SU-DHL-6 (cell line): ENCODE measurements around the gene SLC19A1.

Source experiments
- EZH2phosphoT487 ChIP-seq: fragments of 200-600 bp; sonication (generic), shearing (Covaris generic); conservative IDR thresholded peaks from 2 replicates; pipeline ENCODE4 v1.6.1; 2018; ENCODE audit warnings: mild to moderate bottlenecking, antibody characterized with exemption, low read length, moderate library complexity, mixed read lengths
- TF ChIP-seq, protein P1 (sequence below): fragments of 200-600 bp; sonication (generic); IDR thresholded peaks from one replicate; pipeline ENCODE4 v1.5.1; 2017; ENCODE audit warnings: antibody characterized with exemption, mild to moderate bottlenecking, low read length, moderate library complexity; ENCODE audit not compliant: insufficient read depth, poor library complexity, severe bottlenecking

DNA sequence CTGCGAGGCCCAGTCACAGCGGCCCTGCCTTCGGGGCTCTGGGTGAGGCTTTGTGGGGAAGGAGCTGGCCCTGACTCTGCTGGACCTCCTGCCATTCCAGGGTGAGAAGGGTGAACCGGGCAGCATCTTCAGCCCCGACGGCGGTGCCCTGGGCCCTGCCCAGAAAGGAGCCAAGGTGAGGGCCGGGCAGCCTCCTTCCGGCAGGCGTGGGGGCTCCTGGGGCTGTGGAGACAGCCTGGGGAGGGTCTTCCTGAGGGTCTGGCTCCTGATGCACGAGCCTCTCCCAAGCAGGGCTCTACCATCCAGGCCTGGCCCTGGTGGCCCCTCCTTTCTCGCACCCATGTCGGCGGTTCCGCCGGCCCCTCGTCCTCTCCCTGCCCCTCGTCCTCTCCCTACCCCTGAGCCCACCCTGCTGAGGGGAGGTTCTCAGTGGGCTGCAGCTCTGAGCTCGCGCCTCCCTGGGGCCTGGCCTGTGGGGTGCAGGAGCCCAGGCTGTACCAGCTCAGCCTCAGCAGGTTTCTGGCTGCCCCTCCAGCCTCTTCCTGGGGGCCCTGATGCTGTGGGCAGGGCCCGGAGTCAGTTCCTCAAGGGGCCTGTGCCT lies 48.7 kb downstream of the SLC19A1 start:
- TF ChIP-seq, protein P1, sequence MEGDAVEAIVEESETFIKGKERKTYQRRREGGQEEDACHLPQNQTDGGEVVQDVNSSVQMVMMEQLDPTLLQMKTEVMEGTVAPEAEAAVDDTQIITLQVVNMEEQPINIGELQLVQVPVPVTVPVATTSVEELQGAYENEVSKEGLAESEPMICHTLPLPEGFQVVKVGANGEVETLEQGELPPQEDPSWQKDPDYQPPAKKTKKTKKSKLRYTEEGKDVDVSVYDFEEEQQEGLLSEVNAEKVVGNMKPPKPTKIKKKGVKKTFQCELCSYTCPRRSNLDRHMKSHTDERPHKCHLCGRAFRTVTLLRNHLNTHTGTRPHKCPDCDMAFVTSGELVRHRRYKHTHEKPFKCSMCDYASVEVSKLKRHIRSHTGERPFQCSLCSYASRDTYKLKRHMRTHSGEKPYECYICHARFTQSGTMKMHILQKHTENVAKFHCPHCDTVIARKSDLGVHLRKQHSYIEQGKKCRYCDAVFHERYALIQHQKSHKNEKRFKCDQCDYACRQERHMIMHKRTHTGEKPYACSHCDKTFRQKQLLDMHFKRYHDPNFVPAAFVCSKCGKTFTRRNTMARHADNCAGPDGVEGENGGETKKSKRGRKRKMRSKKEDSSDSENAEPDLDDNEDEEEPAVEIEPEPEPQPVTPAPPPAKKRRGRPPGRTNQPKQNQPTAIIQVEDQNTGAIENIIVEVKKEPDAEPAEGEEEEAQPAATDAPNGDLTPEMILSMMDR, result no peak
- TF ChIP-seq EZH2phosphoT487, result no peak
